ENCODE results near the gene NEIL3. TPM values are rescaled to one million over a fixed set of nuclear protein-coding genes. Genes with fewer than 3 reads are reported as not detected.

Gene NEIL3
- total and polyA plus RNA-seq, 9 of the 15 experiments (the other 6 are each of a cell fraction or from before 2014, with no cell fraction given) = 2.7 to 23.3 (median 12.9) TPM

DNA sequence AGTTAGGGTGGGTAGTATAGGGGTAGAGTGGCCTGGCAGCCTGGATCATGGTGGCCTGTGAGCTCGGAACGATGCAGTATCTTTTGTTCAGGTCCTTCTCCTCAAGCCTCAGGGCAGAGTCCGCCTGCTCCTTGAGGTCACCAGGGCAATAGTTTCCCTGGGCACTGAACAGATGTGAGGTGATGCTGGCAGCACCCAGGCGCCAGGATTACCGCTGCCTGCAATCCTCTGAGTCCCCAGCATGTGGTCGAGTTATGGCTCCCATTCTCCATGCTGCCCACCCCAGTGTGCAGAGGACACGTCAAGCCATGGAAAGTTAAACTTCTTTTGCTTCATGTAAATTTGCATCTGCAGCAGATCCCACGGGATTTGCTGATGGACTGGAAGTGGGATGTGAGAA, 38.7 kb downstream of the NEIL3 start:
- ATAC-seq = no peak
- no peak overlapping the region for H3K4me3 ChIP-seq
- H3K79me2 ChIP-seq (ENCODE audit: control insufficient read depth, insufficient read depth, low read length) = no peaks in the 10 kb centered on the region
- H3K27me3 ChIP-seq (ENCODE audit: control insufficient read depth in 2 of 2, insufficient read depth in 2 of 2, low read length in 2 of 2) = no peaks in the 10 kb centered on the region
- no peak for DNase-seq (ENCODE audit: extremely low read depth in 1 of 4, low spot score in 3 of 4)
- no peaks in the 10 kb centered on the region for H3K9me3 ChIP-seq (replicated peaks; ENCODE audit: control insufficient read depth, insufficient read depth, low read depth, low read length)
- no peak for FAIRE-seq
- ChIA-PET CTCF (ENCODE audit: low intra/inter-chr PET ratio) (no interaction called here), POLR2A (no interaction called here)
- no peaks in the 10 kb centered on the region for H3K4me1 ChIP-seq (replicated peaks in 1 of 2; ENCODE audit: control insufficient read depth in 2 of 2, insufficient read depth in 2 of 2, low read length in 2 of 2)
- intact Hi-C loops (cut with micrococcal nuclease) (no loop called here), in situ Hi-C loops (cut with MboI) (no loop called here)
- H2AFZ ChIP-seq (ENCODE audit: low read depth, low read length) = no peak overlapping the region
- no TSS peak for BruUV-seq (replicated peaks)
- WGBS (ENCODE audit: insufficient coverage, low coverage, missing lambda C conversion rate) = 93% methylated on average over 8 of the region's 8 CpGs
- H3K9ac ChIP-seq (ENCODE audit: insufficient read depth in 1 of 2, low read depth in 2 of 2, low read length in 2 of 2) = no peak overlapping the region
- no peaks in the 10 kb centered on the region for H4K20me1 ChIP-seq (replicated peaks; ENCODE audit: control insufficient read depth, insufficient read depth, low read length)
- H3K36me3 ChIP-seq (ENCODE audit: control insufficient read depth, insufficient read depth, low read length) = peaks cover 34% of the 10 kb centered on the region; the same call in 2 of the 3 replicates
- no peak overlapping the region for H3K4me2 ChIP-seq (ENCODE audit: insufficient read depth, low read length)
- H3K27ac ChIP-seq (ENCODE audit: extremely low read depth, low read depth, low read length) = no peak overlapping the region
- TF ChIP-seq ETS2 (tag; IDR thresholded peaks at IDR 0.05; ENCODE audit: borderline replicate concordance, poor library complexity, severe bottlenecking) = no peak
- TF ChIP-seq DMBX1 (CRISPR knock-in tag; IDR thresholded peaks at IDR 0.05; ENCODE audit: borderline replicate concordance) = no peak
- TF ChIP-seq HDAC3 (IDR thresholded peaks at IDR 0.05; ENCODE audit: borderline replicate concordance, partially characterized antibody) = no peak
- TF ChIP-seq ZNF121 (CRISPR knock-in tag; conservative IDR thresholded peaks at IDR 0.05) = no peak
- peak; percentile 93 for TF ChIP-seq ZBTB33 (CRISPR knock-in tag; IDR thresholded peaks at IDR 0.05)
- TF ChIP-seq, protein P1, sequence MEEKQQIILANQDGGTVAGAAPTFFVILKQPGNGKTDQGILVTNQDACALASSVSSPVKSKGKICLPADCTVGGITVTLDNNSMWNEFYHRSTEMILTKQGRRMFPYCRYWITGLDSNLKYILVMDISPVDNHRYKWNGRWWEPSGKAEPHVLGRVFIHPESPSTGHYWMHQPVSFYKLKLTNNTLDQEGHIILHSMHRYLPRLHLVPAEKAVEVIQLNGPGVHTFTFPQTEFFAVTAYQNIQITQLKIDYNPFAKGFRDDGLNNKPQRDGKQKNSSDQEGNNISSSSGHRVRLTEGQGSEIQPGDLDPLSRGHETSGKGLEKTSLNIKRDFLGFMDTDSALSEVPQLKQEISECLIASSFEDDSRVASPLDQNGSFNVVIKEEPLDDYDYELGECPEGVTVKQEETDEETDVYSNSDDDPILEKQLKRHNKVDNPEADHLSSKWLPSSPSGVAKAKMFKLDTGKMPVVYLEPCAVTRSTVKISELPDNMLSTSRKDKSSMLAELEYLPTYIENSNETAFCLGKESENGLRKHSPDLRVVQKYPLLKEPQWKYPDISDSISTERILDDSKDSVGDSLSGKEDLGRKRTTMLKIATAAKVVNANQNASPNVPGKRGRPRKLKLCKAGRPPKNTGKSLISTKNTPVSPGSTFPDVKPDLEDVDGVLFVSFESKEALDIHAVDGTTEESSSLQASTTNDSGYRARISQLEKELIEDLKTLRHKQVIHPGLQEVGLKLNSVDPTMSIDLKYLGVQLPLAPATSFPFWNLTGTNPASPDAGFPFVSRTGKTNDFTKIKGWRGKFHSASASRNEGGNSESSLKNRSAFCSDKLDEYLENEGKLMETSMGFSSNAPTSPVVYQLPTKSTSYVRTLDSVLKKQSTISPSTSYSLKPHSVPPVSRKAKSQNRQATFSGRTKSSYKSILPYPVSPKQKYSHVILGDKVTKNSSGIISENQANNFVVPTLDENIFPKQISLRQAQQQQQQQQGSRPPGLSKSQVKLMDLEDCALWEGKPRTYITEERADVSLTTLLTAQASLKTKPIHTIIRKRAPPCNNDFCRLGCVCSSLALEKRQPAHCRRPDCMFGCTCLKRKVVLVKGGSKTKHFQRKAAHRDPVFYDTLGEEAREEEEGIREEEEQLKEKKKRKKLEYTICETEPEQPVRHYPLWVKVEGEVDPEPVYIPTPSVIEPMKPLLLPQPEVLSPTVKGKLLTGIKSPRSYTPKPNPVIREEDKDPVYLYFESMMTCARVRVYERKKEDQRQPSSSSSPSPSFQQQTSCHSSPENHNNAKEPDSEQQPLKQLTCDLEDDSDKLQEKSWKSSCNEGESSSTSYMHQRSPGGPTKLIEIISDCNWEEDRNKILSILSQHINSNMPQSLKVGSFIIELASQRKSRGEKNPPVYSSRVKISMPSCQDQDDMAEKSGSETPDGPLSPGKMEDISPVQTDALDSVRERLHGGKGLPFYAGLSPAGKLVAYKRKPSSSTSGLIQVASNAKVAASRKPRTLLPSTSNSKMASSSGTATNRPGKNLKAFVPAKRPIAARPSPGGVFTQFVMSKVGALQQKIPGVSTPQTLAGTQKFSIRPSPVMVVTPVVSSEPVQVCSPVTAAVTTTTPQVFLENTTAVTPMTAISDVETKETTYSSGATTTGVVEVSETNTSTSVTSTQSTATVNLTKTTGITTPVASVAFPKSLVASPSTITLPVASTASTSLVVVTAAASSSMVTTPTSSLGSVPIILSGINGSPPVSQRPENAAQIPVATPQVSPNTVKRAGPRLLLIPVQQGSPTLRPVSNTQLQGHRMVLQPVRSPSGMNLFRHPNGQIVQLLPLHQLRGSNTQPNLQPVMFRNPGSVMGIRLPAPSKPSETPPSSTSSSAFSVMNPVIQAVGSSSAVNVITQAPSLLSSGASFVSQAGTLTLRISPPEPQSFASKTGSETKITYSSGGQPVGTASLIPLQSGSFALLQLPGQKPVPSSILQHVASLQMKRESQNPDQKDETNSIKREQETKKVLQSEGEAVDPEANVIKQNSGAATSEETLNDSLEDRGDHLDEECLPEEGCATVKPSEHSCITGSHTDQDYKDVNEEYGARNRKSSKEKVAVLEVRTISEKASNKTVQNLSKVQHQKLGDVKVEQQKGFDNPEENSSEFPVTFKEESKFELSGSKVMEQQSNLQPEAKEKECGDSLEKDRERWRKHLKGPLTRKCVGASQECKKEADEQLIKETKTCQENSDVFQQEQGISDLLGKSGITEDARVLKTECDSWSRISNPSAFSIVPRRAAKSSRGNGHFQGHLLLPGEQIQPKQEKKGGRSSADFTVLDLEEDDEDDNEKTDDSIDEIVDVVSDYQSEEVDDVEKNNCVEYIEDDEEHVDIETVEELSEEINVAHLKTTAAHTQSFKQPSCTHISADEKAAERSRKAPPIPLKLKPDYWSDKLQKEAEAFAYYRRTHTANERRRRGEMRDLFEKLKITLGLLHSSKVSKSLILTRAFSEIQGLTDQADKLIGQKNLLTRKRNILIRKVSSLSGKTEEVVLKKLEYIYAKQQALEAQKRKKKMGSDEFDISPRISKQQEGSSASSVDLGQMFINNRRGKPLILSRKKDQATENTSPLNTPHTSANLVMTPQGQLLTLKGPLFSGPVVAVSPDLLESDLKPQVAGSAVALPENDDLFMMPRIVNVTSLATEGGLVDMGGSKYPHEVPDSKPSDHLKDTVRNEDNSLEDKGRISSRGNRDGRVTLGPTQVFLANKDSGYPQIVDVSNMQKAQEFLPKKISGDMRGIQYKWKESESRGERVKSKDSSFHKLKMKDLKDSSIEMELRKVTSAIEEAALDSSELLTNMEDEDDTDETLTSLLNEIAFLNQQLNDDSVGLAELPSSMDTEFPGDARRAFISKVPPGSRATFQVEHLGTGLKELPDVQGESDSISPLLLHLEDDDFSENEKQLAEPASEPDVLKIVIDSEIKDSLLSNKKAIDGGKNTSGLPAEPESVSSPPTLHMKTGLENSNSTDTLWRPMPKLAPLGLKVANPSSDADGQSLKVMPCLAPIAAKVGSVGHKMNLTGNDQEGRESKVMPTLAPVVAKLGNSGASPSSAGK (IDR thresholded peaks at IDR 0.05) = no peak
- no peaks in the 10 kb centered on the region for H3K9me1 ChIP-seq (ENCODE audit: control insufficient read depth, insufficient read depth, low read length)
